ENCODE measurements around the gene TNFRSF1A. TPM values are rescaled to one million over a fixed set of nuclear protein-coding genes. Genes with fewer than 3 reads are reported as not detected.

The TNFRSF1A gene
- total RNA-seq, 1 experiment from 2014 or later: 103 TPM

DNA sequence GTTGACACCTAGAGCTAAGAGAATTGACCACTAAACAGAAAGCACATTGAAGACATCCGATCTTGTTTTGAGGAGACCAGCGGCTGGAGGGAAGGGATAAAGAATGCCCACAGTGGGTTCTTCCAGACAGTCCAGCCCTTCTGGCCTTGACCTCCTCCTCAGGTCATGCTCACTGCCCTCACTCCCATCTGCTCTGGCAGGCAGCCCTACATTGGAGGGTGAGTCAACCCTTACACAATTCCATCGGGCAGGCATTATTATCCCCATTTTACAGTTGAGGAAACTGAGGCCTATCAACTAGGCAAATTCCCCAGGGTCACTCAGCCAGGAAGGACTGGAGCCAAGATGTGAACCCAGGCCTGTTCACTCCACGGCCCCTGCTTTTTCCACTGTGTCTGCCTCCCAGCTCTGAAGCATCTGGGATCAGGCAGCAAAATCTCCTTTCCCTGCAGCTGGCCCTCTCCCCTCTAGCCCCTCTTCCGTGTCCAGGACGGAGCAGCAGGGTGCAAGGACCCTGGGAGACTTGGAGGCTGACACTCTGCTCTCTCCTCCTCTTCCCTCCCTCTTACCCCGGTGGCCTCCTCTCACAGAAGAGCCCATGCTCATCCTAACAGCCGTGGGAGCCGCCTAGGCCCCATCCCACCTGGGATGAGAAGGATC lies 28.2 kb upstream of the TNFRSF1A start:
- intact Hi-C loops (cut with micrococcal nuclease): no loop called here
- peak overlapping the region; percentile 43 for H3K27ac Mint-ChIP-seq (ENCODE audit: low read depth, unreplicated experiment)
- no TSS peak for BruUV-seq (replicated peaks)
- TF ChIP-seq, protein P1, sequence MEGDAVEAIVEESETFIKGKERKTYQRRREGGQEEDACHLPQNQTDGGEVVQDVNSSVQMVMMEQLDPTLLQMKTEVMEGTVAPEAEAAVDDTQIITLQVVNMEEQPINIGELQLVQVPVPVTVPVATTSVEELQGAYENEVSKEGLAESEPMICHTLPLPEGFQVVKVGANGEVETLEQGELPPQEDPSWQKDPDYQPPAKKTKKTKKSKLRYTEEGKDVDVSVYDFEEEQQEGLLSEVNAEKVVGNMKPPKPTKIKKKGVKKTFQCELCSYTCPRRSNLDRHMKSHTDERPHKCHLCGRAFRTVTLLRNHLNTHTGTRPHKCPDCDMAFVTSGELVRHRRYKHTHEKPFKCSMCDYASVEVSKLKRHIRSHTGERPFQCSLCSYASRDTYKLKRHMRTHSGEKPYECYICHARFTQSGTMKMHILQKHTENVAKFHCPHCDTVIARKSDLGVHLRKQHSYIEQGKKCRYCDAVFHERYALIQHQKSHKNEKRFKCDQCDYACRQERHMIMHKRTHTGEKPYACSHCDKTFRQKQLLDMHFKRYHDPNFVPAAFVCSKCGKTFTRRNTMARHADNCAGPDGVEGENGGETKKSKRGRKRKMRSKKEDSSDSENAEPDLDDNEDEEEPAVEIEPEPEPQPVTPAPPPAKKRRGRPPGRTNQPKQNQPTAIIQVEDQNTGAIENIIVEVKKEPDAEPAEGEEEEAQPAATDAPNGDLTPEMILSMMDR (IDR thresholded peaks at IDR 0.05; ENCODE audit: unreplicated experiment): no peak
- ChIA-PET POLR2A (interaction anchor here (1.0 to 16.5 kb wide), 5 partner anchors 9 to 91 kb away, joined by 4 to 739 read pairs (median 14); partner anchors contain the start of genes LTBR and TNFRSF1A), CTCF (interaction anchor here (0.8 to 1.5 kb wide), 4 partner anchors 36 to 84 kb away, joined by 3 to 13 read pairs (median 4); no protein-coding TSS in a partner anchor)
- H3K36me3 Mint-ChIP-seq (ENCODE audit: insufficient read depth, unreplicated experiment): peaks cover 81% of the 10 kb centered on the region
- no peaks in the 10 kb centered on the region for H3K27me3 Mint-ChIP-seq (ENCODE audit: insufficient read depth, unreplicated experiment)
- H3K4me3 Mint-ChIP-seq (ENCODE audit: unreplicated experiment): peak overlapping the region; percentile 89
- DNase-seq (ENCODE audit: unreplicated experiment): peak; percentile 76
- peaks cover 44% of the 10 kb centered on the region for H3K4me1 Mint-ChIP-seq (ENCODE audit: insufficient read depth, unreplicated experiment)
- no peaks in the 10 kb centered on the region for H3K9me3 Mint-ChIP-seq (ENCODE audit: unreplicated experiment)

DNA sequence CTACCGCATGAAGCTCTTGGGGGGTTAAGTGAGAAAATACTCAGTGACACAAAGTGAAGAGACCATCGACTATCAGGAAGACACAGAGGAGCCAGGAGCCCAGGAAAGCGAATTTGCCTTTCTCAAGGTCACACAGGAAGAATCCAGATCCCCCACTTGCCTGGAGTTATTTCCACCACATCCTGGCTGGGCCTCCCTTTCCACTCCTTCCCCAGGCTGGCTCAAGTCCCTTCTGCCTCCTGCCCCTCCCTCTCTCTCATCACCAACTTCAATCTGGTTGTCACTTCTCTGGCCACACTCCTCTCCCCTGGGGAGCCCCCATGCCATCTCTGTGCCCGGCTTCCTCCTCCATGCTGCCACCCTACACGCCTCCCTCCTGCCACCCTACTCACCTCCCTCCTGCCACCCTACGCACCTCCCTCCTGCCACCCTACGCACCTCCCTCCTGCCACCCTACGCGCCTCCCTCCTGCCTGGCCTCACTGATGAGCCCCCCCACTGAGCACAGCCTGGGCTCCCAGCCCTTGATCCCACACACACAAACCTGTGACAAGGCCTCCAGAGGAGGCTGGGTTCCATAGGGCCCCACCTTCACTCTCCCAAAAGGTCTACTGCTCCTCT lies 27.1 kb upstream of the TNFRSF1A start:
- BruUV-seq (replicated peaks): no TSS peak
- DNase-seq (ENCODE audit: unreplicated experiment): no peak
- ChIA-PET POLR2A (interaction anchor here (0.9 to 16.5 kb wide), 8 partner anchors 6 to 56 kb away, joined by 3 to 739 read pairs (median 6); partner anchors contain the start of genes LTBR, SCNN1A and TNFRSF1A), CTCF (interaction anchor here (1.3 to 1.5 kb wide), 2 partner anchors 34 to 83 kb away, joined by 3 to 5 read pairs; no protein-coding TSS in a partner anchor)
- Mint-ChIP-seq H3K4me1 (ENCODE audit: insufficient read depth, unreplicated experiment) (peaks cover 46% of the 10 kb centered on the region), H3K36me3 (ENCODE audit: insufficient read depth, unreplicated experiment) (peaks cover 82% of the 10 kb centered on the region), H3K9me3 (ENCODE audit: unreplicated experiment) (no peaks in the 10 kb centered on the region), H3K4me3 (ENCODE audit: unreplicated experiment) (peak overlapping the region; percentile 89), H3K27ac (ENCODE audit: low read depth, unreplicated experiment) (peak overlapping the region; percentile 57), H3K27me3 (ENCODE audit: insufficient read depth, unreplicated experiment) (no peaks in the 10 kb centered on the region)
- TF ChIP-seq, protein P1 (IDR thresholded peaks at IDR 0.05; ENCODE audit: unreplicated experiment): no peak
- intact Hi-C loops (cut with micrococcal nuclease): no loop called here

DNA sequence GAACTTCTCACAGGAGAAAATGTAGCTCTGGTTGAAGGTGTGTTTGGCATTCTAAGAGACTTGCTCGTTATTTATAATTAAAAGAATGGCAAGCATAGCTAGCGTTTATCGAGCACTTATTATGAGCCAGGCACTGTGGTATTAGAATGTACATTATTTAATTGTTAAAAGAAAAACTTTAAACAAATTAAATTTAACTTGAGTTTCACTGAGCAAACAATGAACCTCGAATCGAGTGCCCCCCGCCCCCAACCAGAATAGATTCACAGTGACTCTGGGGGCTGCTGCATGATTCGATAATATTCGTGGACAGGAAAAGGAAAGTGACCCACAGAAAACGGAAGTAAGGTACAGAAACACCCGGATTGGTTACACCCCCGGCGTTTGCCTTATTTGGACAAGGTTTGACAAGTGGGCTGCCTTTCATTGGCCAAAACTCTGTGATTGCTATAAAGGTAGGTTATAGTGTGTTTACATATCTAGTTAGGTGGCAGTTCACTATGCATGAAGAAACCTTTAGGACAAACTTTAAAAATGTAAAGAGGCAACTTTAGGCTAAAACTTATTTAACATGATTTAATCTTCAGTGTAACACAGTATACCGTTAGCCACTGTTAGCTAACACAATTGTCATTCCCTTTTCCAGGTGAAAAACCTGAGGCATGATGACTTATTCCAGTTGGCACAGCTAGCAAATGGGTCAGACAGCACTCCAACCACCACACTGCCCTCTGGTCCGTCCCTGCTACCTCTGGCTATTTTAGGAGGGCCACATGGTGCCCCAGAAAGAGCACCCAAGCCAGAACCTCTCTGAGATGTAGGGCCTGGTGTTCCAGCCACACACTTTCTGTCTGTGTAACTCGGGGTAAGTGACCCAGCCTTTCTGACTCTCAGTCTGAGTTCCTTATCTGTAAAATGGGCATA lies 26.4 kb upstream of the TNFRSF1A start:
- BruUV-seq (replicated peaks): no TSS peak
- H3K27me3 Mint-ChIP-seq (ENCODE audit: insufficient read depth, unreplicated experiment): no peaks in the 10 kb centered on the region
- peaks cover 46% of the 10 kb centered on the region for H3K4me1 Mint-ChIP-seq (ENCODE audit: insufficient read depth, unreplicated experiment)
- peak; percentile 38 for DNase-seq (ENCODE audit: unreplicated experiment)
- TF ChIP-seq, protein P1 (IDR thresholded peaks at IDR 0.05; ENCODE audit: unreplicated experiment): no peak
- CTCF ChIA-PET: interaction anchor here (0.6 to 1.5 kb wide), 6 partner anchors 13 to 291 kb away, joined by 3 to 5 read pairs (median 4); no protein-coding TSS in a partner anchor
- peak overlapping the region; percentile 89 for H3K4me3 Mint-ChIP-seq (ENCODE audit: unreplicated experiment)
- no peaks in the 10 kb centered on the region for H3K9me3 Mint-ChIP-seq (ENCODE audit: unreplicated experiment)
- POLR2A ChIA-PET: interaction anchor here (0.6 to 7.5 kb wide), 11 partner anchors 7 to 56 kb away, joined by 3 to 116 read pairs (median 4); partner anchors contain the start of genes SCNN1A and TNFRSF1A
- H3K36me3 Mint-ChIP-seq (ENCODE audit: insufficient read depth, unreplicated experiment): peaks cover 83% of the 10 kb centered on the region
- peak overlapping the region; percentile 57 for H3K27ac Mint-ChIP-seq (ENCODE audit: low read depth, unreplicated experiment)
- intact Hi-C loops (cut with micrococcal nuclease): no loop called here
